Measurements from ENCODE around the gene HMGB4.

DNA sequence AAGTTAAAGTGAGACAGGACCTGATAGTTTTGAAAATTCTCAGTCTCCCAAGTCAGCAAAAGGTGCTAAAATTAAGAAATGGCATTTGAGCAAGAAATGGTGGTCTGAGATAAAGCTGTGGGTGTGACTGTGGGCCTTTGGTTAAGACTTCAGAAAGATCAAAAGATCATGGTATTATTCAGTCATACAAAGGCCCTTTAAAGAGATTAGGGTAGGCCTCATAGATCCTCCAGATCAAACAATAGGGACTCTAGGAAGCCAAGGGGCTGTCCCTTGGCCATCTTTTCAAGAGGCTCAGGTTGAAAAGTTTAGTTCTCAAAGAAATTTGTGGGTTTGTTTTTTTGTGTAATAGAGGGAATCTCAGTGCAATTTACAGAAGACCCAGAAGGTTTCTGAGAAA is 8.4 kb downstream of the HMGB4 start:
- TF ChIP-seq EP300 (IDR thresholded peaks at IDR 0.05; ENCODE audit: borderline replicate concordance) (no peak), CEBPB (IDR thresholded peaks at IDR 0.05) (no peak), YY1 (IDR thresholded peaks at IDR 0.05; ENCODE audit: low read depth) (no peak), FOXM1 (IDR thresholded peaks at IDR 0.05; ENCODE audit: borderline replicate concordance, low read depth) (no peak)
- TF ChIP-seq, protein P1, sequence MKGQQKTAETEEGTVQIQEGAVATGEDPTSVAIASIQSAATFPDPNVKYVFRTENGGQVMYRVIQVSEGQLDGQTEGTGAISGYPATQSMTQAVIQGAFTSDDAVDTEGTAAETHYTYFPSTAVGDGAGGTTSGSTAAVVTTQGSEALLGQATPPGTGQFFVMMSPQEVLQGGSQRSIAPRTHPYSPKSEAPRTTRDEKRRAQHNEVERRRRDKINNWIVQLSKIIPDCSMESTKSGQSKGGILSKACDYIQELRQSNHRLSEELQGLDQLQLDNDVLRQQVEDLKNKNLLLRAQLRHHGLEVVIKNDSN (IDR thresholded peaks at IDR 0.05) = no peak
- TF ChIP-seq, protein P2, sequence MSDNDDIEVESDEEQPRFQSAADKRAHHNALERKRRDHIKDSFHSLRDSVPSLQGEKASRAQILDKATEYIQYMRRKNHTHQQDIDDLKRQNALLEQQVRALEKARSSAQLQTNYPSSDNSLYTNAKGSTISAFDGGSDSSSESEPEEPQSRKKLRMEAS (IDR thresholded peaks at IDR 0.05) = no peak
- TF ChIP-seq, protein P3, sequence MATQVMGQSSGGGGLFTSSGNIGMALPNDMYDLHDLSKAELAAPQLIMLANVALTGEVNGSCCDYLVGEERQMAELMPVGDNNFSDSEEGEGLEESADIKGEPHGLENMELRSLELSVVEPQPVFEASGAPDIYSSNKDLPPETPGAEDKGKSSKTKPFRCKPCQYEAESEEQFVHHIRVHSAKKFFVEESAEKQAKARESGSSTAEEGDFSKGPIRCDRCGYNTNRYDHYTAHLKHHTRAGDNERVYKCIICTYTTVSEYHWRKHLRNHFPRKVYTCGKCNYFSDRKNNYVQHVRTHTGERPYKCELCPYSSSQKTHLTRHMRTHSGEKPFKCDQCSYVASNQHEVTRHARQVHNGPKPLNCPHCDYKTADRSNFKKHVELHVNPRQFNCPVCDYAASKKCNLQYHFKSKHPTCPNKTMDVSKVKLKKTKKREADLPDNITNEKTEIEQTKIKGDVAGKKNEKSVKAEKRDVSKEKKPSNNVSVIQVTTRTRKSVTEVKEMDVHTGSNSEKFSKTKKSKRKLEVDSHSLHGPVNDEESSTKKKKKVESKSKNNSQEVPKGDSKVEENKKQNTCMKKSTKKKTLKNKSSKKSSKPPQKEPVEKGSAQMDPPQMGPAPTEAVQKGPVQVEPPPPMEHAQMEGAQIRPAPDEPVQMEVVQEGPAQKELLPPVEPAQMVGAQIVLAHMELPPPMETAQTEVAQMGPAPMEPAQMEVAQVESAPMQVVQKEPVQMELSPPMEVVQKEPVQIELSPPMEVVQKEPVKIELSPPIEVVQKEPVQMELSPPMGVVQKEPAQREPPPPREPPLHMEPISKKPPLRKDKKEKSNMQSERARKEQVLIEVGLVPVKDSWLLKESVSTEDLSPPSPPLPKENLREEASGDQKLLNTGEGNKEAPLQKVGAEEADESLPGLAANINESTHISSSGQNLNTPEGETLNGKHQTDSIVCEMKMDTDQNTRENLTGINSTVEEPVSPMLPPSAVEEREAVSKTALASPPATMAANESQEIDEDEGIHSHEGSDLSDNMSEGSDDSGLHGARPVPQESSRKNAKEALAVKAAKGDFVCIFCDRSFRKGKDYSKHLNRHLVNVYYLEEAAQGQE (IDR thresholded peaks at IDR 0.05; ENCODE audit: low read depth) = no peak

All from Ishikawa (cell line).